HG02642 (cell line): ENCODE measurements around the gene MSH5.
"Not testable (repeated sequence)": the region's sequence is repeated elsewhere in the genome, so short reads cannot be mapped to it uniquely, and the experiment has no call there.

ENCODE experiments used
- ATAC-seq: cut with Tn5 transposase; IDR thresholded peaks from one replicate; pipeline ENCODE4 v1.9.1; 2021; ENCODE audit warnings: mild to moderate bottlenecking; ENCODE audit not compliant: unreplicated experiment, poor library complexity

The MSH5 gene

GRCh38 chr6:31776485-31776988 is 36.7 kb downstream of the MSH5 start:
- ATAC-seq: no peak

- peak; percentile 70 for ATAC-seq
Observed at GRCh38 chr6:31776989-31777666, 37.3 kb downstream of the MSH5 start, which contains the start of gene VWA7. Gene VWA7, minus strand, starts transcription at chr6:31777328. Its CDS starts 549 bp downstream, at chr6:31776779.

- ATAC-seq: no peak
Observed at GRCh38 chr6:31777667-31778050, 37.9 kb downstream of the MSH5 start.

DNA sequence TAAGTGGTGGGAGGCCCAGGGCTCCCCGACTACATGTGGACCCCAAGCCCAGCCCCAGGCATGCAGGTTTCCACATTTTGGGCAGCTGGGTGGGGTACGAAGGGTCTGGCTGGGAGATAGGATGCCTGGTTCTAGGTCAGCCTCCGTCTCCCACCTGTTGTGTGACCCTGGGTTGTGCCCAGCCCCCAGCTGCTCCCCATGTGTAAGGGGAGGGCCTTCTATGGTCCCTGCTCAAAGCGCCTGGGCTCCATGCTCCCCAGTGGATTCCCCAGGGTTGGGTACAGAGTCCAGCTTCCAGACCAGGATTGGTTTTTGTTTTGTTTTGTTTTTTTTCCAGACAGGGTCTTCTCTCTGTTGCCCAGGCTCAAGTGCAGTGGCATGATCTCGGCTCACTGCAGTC is 38.4 kb downstream of the MSH5 start:
- ATAC-seq: no peak

DNA sequence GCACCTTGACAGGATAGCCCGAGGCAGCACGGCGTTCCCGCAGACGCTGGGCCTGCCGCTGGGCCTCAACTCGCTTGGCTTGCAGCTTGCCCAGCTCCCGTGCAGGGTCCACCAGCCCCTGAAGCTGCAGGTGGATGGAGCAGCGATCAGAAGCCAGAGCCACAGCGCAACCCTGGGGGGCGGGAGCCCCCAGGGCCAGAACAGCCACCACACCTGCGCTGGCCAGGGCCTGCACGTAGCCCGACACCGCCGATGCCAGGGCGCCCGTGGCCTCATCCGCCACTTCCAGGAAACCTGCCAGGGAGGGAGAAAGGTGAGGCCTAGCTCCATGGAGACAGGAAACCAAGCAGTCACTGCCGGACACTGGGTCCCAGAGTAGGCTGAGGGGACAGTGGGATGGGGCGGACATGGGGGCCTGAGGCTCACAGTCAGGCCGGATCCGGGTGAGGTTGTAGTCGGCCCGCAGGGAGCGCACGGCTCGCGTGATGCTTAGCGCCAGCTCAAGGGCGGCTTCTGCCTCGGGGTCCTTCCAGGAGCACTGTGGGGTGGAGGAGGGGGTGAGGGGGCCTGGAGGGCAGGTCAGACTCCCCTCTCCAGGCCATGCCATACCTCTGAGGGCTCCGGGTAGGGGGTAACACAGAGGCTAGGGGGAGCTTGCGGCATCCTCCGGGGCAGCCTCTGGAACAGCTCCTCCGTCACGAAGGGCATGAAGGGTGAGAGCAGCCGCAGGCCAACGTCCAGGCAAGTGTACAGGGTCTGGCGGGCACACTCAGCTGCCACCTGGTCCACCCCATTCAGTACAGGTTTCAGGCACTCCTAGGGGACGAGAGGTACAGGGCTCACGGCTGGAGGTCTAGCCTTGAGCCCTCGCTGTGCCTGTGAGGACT is 39.4 kb downstream of the MSH5 start:
- no peak for ATAC-seq

DNA sequence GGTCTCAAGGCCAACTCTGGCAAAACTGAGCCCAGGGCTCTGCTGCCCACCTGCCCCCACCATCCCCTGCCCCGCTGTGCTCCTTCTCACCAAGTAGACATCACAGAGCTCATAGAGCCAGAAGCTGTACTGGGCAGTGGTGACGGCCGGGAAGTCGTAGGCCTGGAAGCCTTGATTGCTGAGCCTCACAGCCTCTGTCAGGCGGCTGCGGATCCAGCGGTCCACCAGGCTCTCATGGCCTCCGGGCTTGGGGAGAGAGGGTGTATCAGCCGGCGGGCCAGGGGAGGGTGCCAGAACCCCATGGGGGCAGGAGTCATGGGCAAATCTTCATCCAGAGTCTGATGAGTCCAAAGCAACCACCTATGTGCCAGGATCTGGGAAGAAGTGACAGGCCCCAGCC is 40.1 kb downstream of the MSH5 start:
- ATAC-seq: no peak

- ATAC-seq: no peak
Observed at GRCh38 chr6:31780507-31781243, 40.9 kb downstream of the MSH5 start.

GRCh38 chr6:31781244-31782125 is 41.7 kb downstream of the MSH5 start:
- ATAC-seq: no peak

DNA sequence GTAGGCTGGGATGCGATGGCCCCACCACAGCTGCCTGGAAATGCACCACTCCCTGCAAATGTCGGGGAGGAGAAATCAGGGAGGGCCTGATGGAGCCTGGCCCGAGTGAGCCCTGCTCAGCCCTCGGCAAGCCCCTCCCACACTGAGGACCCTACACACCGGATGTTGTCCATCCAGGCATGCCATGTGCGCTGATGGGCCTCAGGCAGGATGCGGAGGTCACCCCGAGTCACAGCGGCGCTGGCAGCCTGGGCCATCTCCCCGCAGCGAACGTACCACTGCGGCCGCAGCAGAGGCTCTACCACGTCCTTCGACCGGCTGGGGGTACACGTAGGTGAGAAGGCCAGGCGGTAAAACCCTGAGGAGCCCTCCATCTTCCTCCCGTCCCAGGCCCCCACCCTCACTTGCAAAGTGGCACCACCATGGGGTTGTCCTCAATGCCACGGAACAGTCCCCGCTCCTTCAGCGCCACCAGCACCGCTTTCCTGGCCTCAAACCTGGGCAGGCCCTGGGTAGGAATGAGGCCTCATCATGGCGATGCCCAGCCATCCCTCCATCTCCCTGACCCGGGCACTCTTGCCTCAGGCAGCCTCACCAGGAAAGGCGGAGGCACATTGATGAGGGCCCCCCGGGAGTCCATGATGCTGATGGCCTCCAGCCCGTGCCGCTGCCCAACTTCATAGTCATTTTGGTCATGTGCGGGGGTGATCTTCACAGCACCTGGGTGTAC is 42.5 kb downstream of the MSH5 start:
- ATAC-seq: no peak

DNA sequence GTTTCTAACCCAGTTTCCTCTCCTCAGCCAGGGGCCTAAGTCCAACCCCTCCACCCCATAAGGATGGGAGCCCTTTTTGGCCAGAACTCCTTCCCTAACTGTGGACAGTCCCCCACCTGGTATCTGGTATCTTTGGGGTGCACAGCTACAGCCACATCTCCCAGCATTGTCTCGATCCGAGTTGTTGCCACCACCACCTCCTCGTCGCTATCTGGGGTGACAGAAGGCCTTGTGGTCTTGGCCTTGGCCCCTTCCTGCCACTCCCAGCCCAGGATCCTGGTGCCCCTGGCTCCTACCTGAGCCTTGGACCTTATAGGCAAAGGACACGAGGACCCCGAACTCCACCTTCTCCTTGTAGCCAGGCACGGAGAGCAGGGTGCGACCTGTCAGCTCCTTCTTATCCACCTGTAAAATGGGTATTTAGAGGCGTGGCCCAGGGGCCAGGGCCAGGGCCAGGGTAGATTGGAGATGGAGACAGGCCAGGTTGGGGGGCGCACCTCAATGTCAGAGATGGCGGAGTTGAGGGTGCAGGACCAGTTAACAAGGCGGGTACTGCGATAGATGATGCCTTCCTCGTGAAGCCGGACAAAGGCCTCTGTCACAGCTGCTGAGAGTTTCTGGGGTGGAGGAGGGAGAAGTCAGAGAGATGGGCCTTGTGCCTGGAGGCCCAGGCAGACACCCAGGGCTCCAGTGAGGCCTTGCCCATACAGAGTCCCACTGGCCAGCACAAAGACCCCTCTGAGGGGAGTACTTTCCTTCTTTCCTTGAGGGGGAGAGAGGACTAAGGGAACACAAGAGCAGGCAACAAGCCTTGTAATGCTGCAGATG is 44.5 kb downstream of the MSH5 start:
- ATAC-seq: no peak

DNA sequence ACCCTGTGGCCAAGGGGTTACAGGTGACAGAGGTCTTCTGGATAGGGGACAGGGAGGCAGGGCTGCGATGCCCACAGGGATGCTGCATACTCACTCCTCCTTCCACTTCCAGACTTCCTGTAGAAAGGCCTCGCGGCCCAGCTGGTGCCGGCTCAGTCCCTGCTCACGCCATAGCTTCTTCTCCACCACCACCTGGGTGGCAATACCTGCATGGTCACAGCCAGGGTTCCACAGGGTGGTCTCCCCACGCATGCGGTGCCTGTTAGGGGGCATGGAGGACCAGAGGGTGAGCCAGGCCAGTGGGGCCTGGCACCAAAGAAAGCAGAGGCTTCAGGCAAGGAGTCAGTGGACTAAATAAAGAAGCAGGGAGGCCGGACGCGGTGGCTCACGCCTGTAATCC is 45.7 kb downstream of the MSH5 start:
- no peak for ATAC-seq

DNA sequence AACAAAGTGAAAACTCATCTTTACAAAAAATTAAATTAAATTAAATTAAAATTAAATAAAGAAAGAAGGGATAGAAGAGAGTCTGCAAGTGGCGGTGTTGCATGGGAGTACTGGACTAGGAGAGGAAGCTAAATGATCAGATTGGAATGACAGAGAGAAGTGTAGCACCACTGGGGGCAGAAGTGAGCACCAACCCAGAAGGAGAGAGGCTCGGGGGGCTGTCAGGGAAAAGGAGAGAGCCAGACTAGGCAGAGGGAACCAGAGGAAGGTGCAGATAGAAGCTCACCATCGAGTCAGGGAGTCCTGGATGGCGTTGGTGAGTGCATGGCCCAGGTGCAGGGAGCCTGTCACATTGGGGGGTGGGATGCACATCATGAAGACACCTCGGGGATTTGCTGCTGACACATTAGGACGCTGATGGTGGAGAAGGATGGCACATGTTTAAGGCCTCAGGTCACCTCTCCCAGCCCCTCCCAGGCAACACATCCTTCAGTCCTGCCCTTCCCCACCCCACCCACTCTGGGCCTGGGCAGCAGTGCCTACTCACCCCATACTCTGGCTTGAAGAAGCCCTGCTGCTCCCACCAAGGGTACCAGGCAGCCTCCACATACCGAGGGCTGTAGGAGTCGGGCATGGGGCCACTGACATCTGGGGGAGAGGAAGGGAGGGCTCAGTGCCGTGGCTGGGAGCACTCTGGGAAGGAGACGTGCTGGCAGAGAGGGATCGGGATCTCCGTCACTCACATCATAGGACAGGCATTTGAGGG is 51.7 kb downstream of the MSH5 start:
- ATAC-seq: no peak

DNA sequence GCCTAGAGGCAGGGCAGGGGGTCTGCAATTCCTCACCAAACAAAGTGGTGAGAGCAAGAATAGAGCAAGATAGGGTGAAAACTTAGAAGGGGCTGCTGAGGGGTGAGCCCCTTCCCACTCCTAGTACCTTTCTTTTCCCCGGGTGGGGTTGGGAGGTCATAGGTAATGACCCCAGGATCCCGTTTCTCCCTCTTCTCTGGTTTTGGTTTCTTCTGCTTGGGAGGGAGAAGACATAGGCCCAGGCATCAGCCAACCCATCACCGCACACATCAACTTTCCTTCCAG is 52.2 kb downstream of the MSH5 start:
- ATAC-seq: no peak

DNA sequence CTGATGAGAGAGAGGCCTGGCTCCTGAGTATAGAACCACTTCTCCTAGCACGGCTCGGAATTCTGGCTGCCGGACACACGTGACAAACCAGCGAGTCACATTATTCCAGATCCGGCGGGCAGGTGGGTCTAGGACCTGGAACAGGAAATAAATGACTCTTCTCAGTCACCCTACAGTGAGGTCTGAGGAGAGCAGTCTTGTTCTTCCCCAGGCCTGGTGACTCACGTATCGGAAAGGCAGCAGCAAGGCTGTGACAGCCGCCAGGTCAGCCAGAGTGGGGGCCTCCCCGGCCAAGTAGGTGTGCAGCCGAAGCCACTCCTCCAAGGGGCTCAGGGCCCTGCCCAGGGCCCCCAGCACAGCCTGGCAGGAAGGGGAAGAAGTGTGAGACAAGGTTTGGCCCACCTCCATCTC is 53.0 kb downstream of the MSH5 start:
- no peak for ATAC-seq

DNA sequence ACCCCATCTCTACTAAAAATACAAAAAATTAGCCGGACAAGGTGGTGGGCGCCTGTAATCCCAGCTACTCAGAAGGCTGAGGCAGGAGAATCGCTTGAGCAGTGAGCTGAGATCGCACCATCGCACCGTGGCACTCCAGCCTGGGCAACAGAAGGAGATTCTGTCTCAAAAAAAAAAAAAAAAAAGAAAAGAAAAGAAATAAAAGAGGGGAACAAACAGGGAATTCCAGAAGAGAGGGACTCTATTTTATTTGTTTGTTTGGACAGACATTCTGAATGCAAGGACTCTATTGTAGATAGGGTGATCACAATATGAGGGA is 54.1 kb downstream of the MSH5 start:
- not testable (repeated sequence) for ATAC-seq

DNA sequence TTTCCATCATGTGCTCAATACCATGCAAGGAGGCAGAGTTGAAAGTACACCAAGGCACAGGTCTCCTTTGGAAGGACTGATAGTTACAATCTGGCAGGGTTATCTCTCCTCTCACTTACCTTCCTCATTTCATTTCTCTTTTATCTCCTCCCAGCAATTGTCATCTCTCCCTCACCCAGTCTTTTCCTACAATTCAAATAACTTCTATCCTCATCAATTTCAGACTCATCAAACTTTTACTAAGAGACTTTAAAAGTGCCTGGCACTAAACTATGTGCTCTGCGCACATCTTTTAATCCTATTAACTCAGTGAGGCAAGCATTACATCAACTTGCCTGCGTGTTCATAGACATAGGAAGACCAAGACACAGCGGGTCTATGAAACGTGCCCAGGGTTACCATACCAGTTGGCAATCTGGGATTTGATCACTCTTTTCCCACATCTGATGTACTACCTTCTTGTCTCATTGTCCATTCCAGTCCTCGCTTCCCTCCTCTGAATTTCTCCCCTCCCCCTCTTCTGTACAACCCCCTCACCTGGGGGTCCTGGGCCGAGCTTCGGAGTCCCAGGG is 54.6 kb downstream of the MSH5 start:
- no peak for ATAC-seq

GRCh38 chr6:31794866-31795615 is 55.2 kb downstream of the MSH5 start:
- ATAC-seq: peak; percentile 15
